HG03521 (cell line): ENCODE measurements around the gene GRWD1.

Experiments
- ATAC-seq: cut with Tn5 transposase; IDR thresholded peaks from one replicate; pipeline ENCODE4 v1.9.1; 2021; ENCODE audit warnings: mild to moderate bottlenecking, moderate library complexity; ENCODE audit not compliant: unreplicated experiment

Gene GRWD1

GRCh38 chr19:48455908-48456562 lies 10.3 kb downstream of the GRWD1 start:
- no peak for ATAC-seq

- no peak for ATAC-seq
These were observed 11.1 kb downstream of the GRWD1 start for GRCh38 chr19:48456864-48457263.

- no peak for ATAC-seq
These were observed 12.2 kb downstream of the GRWD1 start for GRCh38 chr19:48458016-48458415.

DNA sequence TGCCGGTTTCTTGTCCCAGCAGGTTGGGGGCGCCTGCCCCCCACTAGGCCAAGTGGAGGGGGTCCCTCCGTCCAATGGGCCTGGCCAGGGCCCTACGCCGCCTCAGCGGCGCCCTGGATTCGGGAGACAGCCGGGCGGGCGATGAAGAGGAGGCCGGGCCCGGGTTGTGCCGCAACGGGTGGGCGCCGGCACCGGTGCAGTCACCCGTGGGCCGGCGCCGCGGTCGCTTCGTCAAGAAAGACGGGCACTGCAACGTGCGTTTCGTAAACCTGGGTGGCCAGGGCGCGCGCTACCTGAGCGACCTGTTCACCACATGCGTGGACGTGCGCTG lies 15.8 kb downstream of the GRWD1 start:
- ATAC-seq: no peak

DNA sequence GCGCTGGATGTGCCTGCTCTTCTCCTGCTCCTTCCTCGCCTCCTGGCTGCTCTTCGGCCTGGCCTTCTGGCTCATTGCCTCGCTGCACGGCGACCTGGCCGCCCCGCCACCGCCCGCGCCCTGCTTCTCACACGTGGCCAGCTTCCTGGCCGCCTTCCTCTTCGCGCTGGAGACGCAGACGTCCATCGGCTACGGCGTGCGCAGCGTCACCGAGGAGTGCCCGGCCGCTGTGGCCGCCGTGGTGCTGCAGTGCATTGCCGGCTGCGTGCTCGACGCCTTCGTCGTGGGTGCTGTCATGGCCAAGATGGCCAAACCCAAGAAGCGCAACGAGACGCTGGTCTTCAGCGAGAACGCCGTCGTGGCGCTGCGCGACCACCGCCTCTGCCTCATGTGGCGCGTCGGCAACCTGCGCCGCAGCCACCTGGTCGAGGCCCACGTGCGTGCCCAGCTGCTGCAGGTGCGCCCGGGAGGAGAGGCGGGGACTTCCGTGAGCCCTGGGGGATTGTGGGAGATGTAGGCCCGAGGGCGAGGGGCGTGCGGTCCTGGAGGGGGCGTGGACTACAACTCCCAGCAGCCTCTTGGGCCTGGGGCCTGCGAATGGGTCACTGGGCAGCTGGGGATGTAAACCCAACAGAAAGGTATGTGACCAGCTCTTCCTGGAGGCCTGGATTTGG lies 16.3 kb downstream of the GRWD1 start:
- no peak for ATAC-seq

DNA sequence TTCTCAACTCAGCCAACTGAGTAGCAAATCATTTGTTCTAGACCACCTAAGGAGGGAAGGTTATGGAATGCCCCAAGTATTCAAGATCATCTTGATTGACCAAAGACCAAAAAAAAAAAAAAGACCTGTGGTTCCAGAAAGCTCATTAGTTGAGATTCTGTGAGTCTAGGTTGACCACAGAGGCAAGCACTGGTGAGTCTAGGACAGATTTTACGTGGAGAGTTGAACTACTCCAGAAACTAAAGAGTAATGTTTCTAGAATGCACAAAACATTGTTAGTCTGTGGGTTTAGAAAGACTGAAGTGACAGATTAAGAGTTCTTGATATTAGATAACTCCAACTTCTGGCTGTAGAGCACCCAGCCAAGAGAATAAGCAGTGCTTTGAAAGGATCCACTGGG lies 19.4 kb downstream of the GRWD1 start:
- ATAC-seq: no peak

GRCh38 chr19:48466561-48467325 lies 21.0 kb downstream of the GRWD1 start:
- ATAC-seq: no peak

DNA sequence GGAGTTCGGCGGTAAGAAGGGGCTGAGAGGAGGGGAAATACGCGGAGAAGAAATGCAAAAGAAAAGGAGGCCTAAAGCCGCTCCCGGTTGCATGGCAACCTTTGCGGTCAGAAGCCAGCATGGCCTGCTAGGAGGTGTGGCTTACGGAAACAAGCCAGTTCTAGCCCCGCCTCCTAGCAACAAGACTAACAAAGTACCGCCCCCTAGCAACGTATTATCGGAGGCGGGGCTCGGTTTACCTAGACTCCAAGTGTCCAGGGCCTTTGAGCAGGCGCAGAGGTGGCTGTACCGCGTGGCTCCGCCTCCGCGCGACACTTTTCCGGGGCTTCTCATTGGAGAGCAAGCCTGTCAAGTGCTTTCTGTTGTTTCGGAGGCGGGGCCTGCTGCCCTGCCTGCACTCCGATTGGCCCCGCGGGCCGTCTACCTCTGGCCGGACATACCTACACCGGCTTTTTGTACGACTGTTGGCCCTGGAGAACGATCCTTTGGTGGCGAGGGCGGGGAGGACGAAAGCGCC lies 23.0 kb downstream of the GRWD1 start:
- ATAC-seq: peak; percentile 87

- peak; percentile 12 for ATAC-seq
These were observed 23.6 kb downstream of the GRWD1 start, which contains the start of gene CYTH2 for GRCh38 chr19:48469289-48469881. Gene CYTH2, plus strand, starts transcription at chr19:48469369. Its CDS starts 139 bp downstream, at chr19:48469508.

DNA sequence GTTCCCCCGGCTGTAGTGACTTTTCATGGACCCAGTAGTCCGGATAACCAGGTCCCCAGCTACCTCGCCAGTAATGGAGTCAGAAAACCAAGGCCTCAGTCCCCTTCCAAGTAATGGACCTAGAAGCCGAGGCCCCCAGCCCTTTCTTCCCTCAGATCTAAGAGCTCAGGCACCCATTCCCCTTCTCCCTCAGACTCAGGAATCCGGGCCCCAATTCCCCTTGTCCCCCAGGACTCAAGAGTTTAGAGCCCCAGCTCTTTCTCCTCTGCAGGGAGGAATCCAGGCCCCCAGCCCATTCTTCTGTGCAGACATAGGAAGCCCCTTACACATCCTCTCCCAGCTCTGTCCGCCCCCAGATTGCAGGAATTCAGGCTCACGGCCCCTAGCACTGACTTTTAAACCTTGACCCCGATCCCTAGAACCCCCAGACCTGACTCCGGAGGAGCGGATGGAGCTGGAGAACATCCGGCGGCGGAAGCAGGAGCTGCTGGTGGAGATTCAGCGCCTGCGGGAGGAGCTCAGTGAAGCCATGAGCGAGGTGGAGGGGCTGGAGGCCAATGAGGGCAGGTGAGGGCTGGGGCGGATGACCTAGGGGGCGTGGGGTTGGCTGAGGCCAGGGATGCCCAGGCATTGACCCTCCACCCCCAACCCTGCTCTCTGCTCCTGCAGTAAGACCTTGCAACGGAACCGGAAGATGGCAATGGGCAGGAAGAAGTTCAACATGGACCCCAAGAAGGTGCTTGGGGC lies 24.3 kb downstream of the GRWD1 start:
- no peak for ATAC-seq

GRCh38 chr19:48470856-48471255 lies 25.1 kb downstream of the GRWD1 start:
- no peak for ATAC-seq

DNA sequence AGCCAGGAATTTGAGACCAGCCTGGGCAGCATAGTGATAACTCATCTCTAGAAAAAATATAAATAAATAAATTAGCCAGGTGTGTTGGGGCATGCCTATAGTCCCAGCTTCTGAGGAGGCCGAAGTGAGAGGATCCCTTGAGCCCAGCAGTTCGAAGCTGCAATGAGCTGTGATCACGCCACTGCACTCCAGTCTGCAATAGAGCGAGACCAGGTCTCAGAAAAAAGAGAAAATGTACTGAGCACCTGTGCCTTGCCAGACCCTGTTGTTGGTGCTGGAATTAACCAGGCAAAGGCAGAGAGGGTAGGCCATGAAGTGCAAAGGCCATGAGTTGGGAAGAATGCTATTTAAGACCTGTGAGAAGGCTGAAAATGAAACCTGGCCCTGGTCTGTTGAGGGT lies 26.1 kb downstream of the GRWD1 start:
- ATAC-seq: no peak

- no peak for ATAC-seq
These were observed 27.6 kb downstream of the GRWD1 start for GRCh38 chr19:48473161-48473966.

DNA sequence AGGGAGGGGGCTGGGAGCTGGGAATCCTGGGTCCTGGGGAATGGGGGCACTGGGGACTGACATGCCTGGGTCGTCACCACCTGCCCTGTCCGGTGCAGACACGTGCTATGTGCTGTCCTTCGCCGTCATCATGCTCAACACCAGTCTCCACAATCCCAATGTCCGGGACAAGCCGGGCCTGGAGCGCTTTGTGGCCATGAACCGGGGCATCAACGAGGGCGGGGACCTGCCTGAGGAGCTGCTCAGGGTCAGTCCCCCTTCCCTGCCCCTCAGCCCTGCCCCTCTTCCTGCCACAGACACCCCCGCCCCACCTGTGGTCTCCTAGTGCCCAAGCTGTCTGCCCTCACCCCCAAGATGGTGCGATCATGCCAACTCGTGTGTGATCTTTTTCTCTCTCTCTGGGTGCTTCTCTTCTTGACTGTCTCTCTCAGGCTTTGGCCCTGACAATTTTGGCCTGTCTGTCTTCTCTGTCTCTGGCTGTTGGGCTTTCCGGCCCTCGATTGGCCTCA lies 28.4 kb downstream of the GRWD1 start:
- ATAC-seq: no peak

DNA sequence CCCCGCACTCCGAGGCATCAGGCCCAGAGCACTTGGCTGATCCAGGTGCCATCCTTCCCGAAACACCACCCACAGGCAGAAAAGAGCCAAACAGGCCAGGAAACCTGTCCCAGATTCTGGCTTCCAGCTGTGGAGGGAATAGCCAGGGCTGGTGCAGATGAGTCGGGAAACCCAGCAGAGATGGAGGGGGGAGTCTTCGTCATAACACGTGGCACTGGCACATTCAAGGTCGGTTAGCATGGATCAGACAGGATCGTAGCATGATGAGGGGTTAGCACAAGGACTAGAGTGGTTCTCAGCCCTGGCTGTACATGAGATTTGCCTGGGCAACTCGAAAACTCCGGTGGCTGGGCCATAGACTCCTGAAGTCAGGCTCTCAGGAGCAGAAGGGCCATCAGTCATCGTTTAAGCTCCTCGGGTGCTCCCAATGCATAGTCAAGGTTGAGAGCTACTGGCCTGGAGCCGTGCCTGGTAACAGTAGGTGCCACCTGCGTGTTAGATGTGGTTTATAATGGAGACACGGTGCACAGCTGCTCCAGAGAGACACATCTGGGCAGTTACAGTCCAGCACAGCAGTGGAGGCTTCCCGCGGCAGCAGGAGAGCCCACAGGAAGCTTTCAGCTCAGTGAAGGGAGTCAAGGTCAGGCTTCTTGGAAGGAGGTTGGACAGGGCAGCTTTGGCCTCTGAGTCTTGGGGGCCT lies 29.7 kb downstream of the GRWD1 start:
- ATAC-seq: no peak

- ATAC-seq: no peak
These were observed 30.4 kb downstream of the GRWD1 start for GRCh38 chr19:48476176-48476575.

GRCh38 chr19:48477067-48477685 lies 31.4 kb downstream of the GRWD1 start:
- ATAC-seq: no peak

DNA sequence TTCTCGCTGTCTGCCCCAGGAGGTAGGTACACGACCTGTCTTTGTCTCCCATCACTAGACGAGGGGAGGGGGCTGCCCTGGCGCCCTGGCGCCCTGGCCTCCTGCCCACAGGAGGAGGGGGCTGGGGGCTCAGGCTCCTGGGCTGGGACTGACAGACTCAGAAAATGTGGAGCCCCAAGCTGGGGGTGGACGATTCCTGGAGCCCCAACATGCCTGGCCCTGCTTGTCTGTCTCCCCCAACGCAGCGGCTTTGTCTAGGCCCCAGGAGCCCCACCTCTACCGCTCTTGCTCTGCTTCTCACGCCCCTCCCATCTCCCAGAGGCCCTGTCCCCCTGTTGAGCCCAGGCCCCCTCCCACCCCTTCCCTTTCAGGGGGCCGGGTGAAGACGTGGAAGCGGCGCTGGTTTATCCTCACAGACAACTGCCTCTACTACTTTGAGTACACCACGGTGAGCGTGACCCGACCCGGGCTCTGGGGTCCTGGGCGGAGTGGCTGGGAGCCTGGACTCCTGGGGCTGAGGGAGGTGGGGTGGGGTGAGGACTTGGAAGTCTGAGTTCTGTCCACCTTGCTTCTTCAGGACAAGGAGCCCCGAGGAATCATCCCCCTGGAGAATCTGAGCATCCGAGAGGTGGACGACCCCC lies 32.0 kb downstream of the GRWD1 start:
- no peak for ATAC-seq
